Measurements from ENCODE around the gene KCNK7.

KCNK7 gene

GRCh38 chr11:65554057-65554818 lies 41.4 kb downstream of the KCNK7 start:
- DNase-seq, result no peak

GRCh38 chr11:65553301-65554001 lies 42.1 kb downstream of the KCNK7 start:
- DNase-seq, result peak; percentile 67

- DNase-seq, result no peak
Observed at GRCh38 chr11:65552388-65552951, 43.1 kb downstream of the KCNK7 start.

GRCh38 chr11:65551572-65552387 lies 43.8 kb downstream of the KCNK7 start:
- DNase-seq, result peak; percentile 60

GRCh38 chr11:65549096-65549495 lies 46.5 kb downstream of the KCNK7 start:
- no peak for DNase-seq

- no peak for DNase-seq
Observed at GRCh38 chr11:65548395-65548794, 47.2 kb downstream of the KCNK7 start.

GRCh38 chr11:65547446-65548125 lies 48.0 kb downstream of the KCNK7 start:
- no peak for DNase-seq

GRCh38 chr11:65546217-65546958 lies 49.2 kb downstream of the KCNK7 start:
- DNase-seq, result peak; percentile 96

GRCh38 chr11:65545853-65546216 lies 49.8 kb downstream of the KCNK7 start:
- no peak for DNase-seq
